B cell (primary cell): ENCODE data around the gene OLFML2B. TPM values are rescaled to one million over a fixed set of nuclear protein-coding genes. Genes with fewer than 3 reads are reported as not detected.

Experiments
- ATAC-seq: fragments of 200-7000 bp; cut with Tn5 transposase; one replicate; pipeline ENCODE4 v1.10.0; 2021; ENCODE audit warnings: low read depth, mild to moderate bottlenecking, moderate number of reproducible peaks, moderate library complexity
- CTCF ChIA-PET: fragments of 350-600 bp; sonication (Branson Sonifier 250); formaldehyde crosslinking; loops from one replicate; lab custom pipeline; 2021; ENCODE audit warnings: antibody characterized with exemption, inconsistent platforms; lab: Charles Lee
- POLR2A ChIA-PET: fragments of 350-600 bp; sonication (Branson Sonifier 250); formaldehyde crosslinking; loops from one replicate; lab custom pipeline; 2021; ENCODE audit warnings: antibody characterized with exemption; lab: Charles Lee
- DNase-seq: peaks from one replicate; pipeline ENCODE4 v3.0.0; 2013
- H2AFZ ChIP-seq: 2 replicates; pipeline ENCODE4 v1.6.1; 2012; ENCODE audit warnings: mild to moderate bottlenecking, low read depth, low read length; ENCODE audit not compliant: insufficient read depth, poor library complexity, severe bottlenecking
- H3K27ac ChIP-seq, 2 donors: 1 replicate in 1 of 2; 2 replicates in 1 of 2; pipeline ENCODE4 v1.5.1; 2012 to 2013; ENCODE audit warnings: low read length in 2 of 2, mild to moderate bottlenecking in 2 of 2, moderate library complexity in 1 of 2
- H3K27me3 ChIP-seq, 4 experiments: fragments of 200-600 bp in 1 of 4; sonication (generic) in 1 of 4; replicated peaks in 1 of 4; 1 replicate in 2 of 4; 2 replicates in 2 of 4; pipeline versions ENCODE4 v1.6.1 to v1.7.0; 2013 to 2016; ENCODE audit warnings: low read length in 3 of 4, mild to moderate bottlenecking in 2 of 4, mixed read lengths in 1 of 4, moderate library complexity in 1 of 4; ENCODE audit not compliant: insufficient read depth in 4 of 4, control insufficient read depth in 3 of 4; ENCODE audit errors: control extremely low read depth in 1 of 4
- H3K36me3 ChIP-seq, 2 experiments: replicated peaks in 1 of 2; 1 replicate in 1 of 2; 2 replicates in 1 of 2; pipeline versions ENCODE4 v1.6.1 to v1.7.1; 2013; ENCODE audit warnings: low read length in 1 of 2; ENCODE audit not compliant: insufficient read depth in 2 of 2, control insufficient read depth in 1 of 2; ENCODE audit errors: control extremely low read depth in 1 of 2, extremely low read depth in 1 of 2
- H3K4me1 ChIP-seq, 2 donors: fragments of 200-600 bp in 1 of 2; sonication (generic) in 1 of 2; 1 replicate in 1 of 2; 2 replicates in 1 of 2; pipeline versions ENCODE4 v1.5.1 to v1.6.1; 2013 to 2017; ENCODE audit warnings: low read length in 2 of 2; ENCODE audit not compliant: control insufficient read depth in 2 of 2, insufficient read depth in 2 of 2
- H3K4me2 ChIP-seq: replicated peaks from 2 replicates; pipeline ENCODE3; 2012; ENCODE audit warnings: mild to moderate bottlenecking, low read depth, low read length; ENCODE audit not compliant: poor library complexity, severe bottlenecking
- H3K4me3 ChIP-seq, 5 experiments: fragments of 200-600 bp in 1 of 5; sonication (generic) in 1 of 5; 1 replicate in 3 of 5; 2 replicates in 2 of 5; pipeline versions ENCODE4 v1.5.1 to v1.7.0; 2011 to 2016; ENCODE audit warnings: low read length in 4 of 5, mild to moderate bottlenecking in 4 of 5, low read depth in 2 of 5, control low read depth in 1 of 5, moderate library complexity in 1 of 5; ENCODE audit not compliant: insufficient read depth in 1 of 5; ENCODE audit errors: control extremely low read depth in 1 of 5, extremely low read depth in 1 of 5
- H3K79me2 ChIP-seq: fragments of 200-600 bp; sonication (generic); one replicate; pipeline ENCODE4 v1.6.0; 2016; ENCODE audit warnings: low read length; ENCODE audit not compliant: control insufficient read depth, insufficient read depth
- H3K9ac ChIP-seq: fragments of 200-600 bp; sonication (generic); 2 replicates; pipeline ENCODE4 v1.6.1; 2017; ENCODE audit warnings: mild to moderate bottlenecking, low read length, moderate library complexity
- H3K9me3 ChIP-seq, 3 donors: one replicate each; pipeline versions ENCODE4 v1.6.1 to v1.7.1; 2013; ENCODE audit warnings: low read length in 2 of 3; ENCODE audit not compliant: control insufficient read depth in 2 of 3, insufficient read depth in 1 of 3; ENCODE audit errors: control extremely low read depth in 1 of 3
- H4K20me1 ChIP-seq: 2 replicates; pipeline ENCODE4 v1.6.0; 2012; ENCODE audit warnings: mild to moderate bottlenecking, low read length; ENCODE audit not compliant: insufficient read depth, control insufficient read depth, poor library complexity, severe bottlenecking
- H3K27ac Mint-ChIP-seq: one replicate; pipeline ENCODE4 v1.8.0; 2021; ENCODE audit warnings: mixed read lengths
- H3K27me3 Mint-ChIP-seq: one replicate; pipeline ENCODE4 v1.8.0; 2021; ENCODE audit warnings: mixed read lengths
- H3K4me1 Mint-ChIP-seq: one replicate; pipeline ENCODE4 v1.8.0; 2021; ENCODE audit warnings: mixed read lengths
- H3K4me3 Mint-ChIP-seq: one replicate; pipeline ENCODE4 v1.8.0; 2021; ENCODE audit warnings: mixed read lengths
- H3K9me3 Mint-ChIP-seq: one replicate; pipeline ENCODE4 v1.8.0; 2022; ENCODE audit warnings: mixed read lengths; ENCODE audit not compliant: insufficient read depth
- EZH2 ChIP-seq: IDR thresholded peaks from 2 replicates; pipeline ENCODE4 v1.6.1; 2012; ENCODE audit warnings: borderline replicate concordance, low read depth, mild to moderate bottlenecking, moderate library complexity, low read length; ENCODE audit not compliant: insufficient read depth, poor library complexity, severe bottlenecking
- WGBS: methylation state at CpG from one replicate; pipeline ENCODE4 v1.1.5; 2013; ENCODE audit warnings: missing lambda C conversion rate; ENCODE audit not compliant: insufficient coverage; 5-methylcytosine and 5-hydroxymethylcytosine counted together
- intact Hi-C: fragments of 100-400 bp; cut with micrococcal nuclease; formaldehyde crosslinking; loops from one replicate; pipeline ENCODE4 v1.10.0; 2022
- polyA plus RNA-seq: library from polyadenylated mRNA; depleted of rRNA; stranded (reverse); fragments of >200 nt; gene quantifications from 2 replicates; pipeline ENCODE4 v1.2.3, GENCODE V29; 2012
- total RNA-seq, 2 donors: library from RNA; stranded (reverse); fragments of 120-200 nt in 1 of 2; gene quantifications; 1 replicate in 1 of 2; 2 replicates in 1 of 2; pipeline versions ENCODE4 v1.2.3 to v1.2.4, GENCODE V29; 2013 to 2022
- TF ChIP-seq, protein P1 (sequence below): fragments of 200-600 bp; IDR thresholded peaks from one replicate; pipeline ENCODE4 v1.8.0; 2022; ENCODE audit warnings: antibody characterized with exemption, mild to moderate bottlenecking

The OLFML2B gene
- total and polyA plus RNA-seq, 2 donors (not counting 1 experiment from before 2014, with no cell fraction given), result not detected

GRCh38 chr1:162072740-162073139, 49.1 kb upstream of the OLFML2B start:
- CTCF ChIA-PET, result no interaction called here
- POLR2A ChIA-PET, result no interaction called here
- TF ChIP-seq EZH2, result no peak
- TF ChIP-seq, protein P1, sequence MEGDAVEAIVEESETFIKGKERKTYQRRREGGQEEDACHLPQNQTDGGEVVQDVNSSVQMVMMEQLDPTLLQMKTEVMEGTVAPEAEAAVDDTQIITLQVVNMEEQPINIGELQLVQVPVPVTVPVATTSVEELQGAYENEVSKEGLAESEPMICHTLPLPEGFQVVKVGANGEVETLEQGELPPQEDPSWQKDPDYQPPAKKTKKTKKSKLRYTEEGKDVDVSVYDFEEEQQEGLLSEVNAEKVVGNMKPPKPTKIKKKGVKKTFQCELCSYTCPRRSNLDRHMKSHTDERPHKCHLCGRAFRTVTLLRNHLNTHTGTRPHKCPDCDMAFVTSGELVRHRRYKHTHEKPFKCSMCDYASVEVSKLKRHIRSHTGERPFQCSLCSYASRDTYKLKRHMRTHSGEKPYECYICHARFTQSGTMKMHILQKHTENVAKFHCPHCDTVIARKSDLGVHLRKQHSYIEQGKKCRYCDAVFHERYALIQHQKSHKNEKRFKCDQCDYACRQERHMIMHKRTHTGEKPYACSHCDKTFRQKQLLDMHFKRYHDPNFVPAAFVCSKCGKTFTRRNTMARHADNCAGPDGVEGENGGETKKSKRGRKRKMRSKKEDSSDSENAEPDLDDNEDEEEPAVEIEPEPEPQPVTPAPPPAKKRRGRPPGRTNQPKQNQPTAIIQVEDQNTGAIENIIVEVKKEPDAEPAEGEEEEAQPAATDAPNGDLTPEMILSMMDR, result no peak

GRCh38 chr1:162070825-162071224, 47.2 kb upstream of the OLFML2B start:
- Histone ChIP-seq H3K9me3 (no peaks in the 10 kb centered on the region), H3K9ac (no peak overlapping the region), H3K36me3 (no peaks in the 10 kb centered on the region), H4K20me1 (no peaks in the 10 kb centered on the region), H3K4me3 (no peak overlapping the region), H3K27ac (no peak overlapping the region), H3K27me3 (peaks cover 0 to 45% (median 36%) of the 10 kb centered on the region in 4 experiments), H3K4me1 (peaks cover 13% of the 10 kb centered on the region in 2 donors), H3K79me2 (no peaks in the 10 kb centered on the region), H2AFZ (no peak overlapping the region), H3K4me2 (peak overlapping the region; percentile 97)
- H3K4me3 Mint-ChIP-seq, result peak overlapping the region; percentile 86
- peak; percentile 12 for DNase-seq
- POLR2A ChIA-PET, result no interaction called here
- CTCF ChIA-PET, result no interaction called here
- no peak overlapping the region for H3K27ac Mint-ChIP-seq
- TF ChIP-seq, protein P1, result no peak
- TF ChIP-seq EZH2, result no peak
- no peaks in the 10 kb centered on the region for H3K9me3 Mint-ChIP-seq
- H3K4me1 Mint-ChIP-seq, result peaks cover 11% of the 10 kb centered on the region
- 52% methylated on average over 7 of the region's 7 CpGs for WGBS
- intact Hi-C loops, result no loop called here
- H3K27me3 Mint-ChIP-seq, result peaks cover 63% of the 10 kb centered on the region
- ATAC-seq, result no peak

More at GRCh38 chr1:162072740-162073139, 49.1 kb upstream of the OLFML2B start:
- no peak overlapping the region for H2AFZ ChIP-seq
- H3K4me3 Mint-ChIP-seq, result no peak overlapping the region
- H3K9me3 ChIP-seq, result no peaks in the 10 kb centered on the region
- no peaks in the 10 kb centered on the region for H3K9me3 Mint-ChIP-seq
- no peak overlapping the region for H3K4me3 ChIP-seq
- peaks cover 13% of the 10 kb centered on the region in 2 donors for H3K4me1 ChIP-seq
- H3K27me3 Mint-ChIP-seq, result peaks cover 64% of the 10 kb centered on the region
- no peaks in the 10 kb centered on the region for H3K36me3 ChIP-seq
- no peaks in the 10 kb centered on the region for H3K79me2 ChIP-seq
- H3K4me2 ChIP-seq, result no peak overlapping the region
- no peaks in the 10 kb centered on the region for H4K20me1 ChIP-seq
- H3K27me3 ChIP-seq, result peaks cover 0 to 48% (median 34%) of the 10 kb centered on the region in 4 experiments
- 96% methylated on average over 2 of the region's 3 CpGs for WGBS
- H3K27ac ChIP-seq, result no peak overlapping the region
- no peak for ATAC-seq
- H3K9ac ChIP-seq, result no peak overlapping the region
- no peak for DNase-seq
- H3K27ac Mint-ChIP-seq, result no peak overlapping the region
- H3K4me1 Mint-ChIP-seq, result peaks cover 11% of the 10 kb centered on the region
- intact Hi-C loops, result no loop called here
